ENCODE measurements around the gene KIAA1210.

KIAA1210 gene

GRCh38 chrX:119134466-119134865, 6.9 kb upstream of the KIAA1210 start:
- H3K27me3 ChIP-seq (ENCODE audit: control insufficient read depth, insufficient read depth, low read length) = peaks cover 5% of the 10 kb centered on the region; the same call in 1 of the 2 replicates
- H3K4me1 ChIP-seq (ENCODE audit: control insufficient read depth, insufficient read depth, low read length) = no peaks in the 10 kb centered on the region
- no peaks in the 10 kb centered on the region for H3K9me3 ChIP-seq (ENCODE audit: control insufficient read depth, insufficient read depth, low read depth, low read length)
- H3K9ac ChIP-seq (ENCODE audit: low read length) = no peak overlapping the region
- H3K4me3 ChIP-seq (ENCODE audit: low read depth, low read length) = no peak overlapping the region
- no peaks in the 10 kb centered on the region for H3K36me3 ChIP-seq (ENCODE audit: control insufficient read depth, insufficient read depth, low read length)
- no peak overlapping the region for H3K27ac ChIP-seq (ENCODE audit: low read depth, low read length)

GRCh38 chrX:119132961-119133360, 5.3 kb upstream of the KIAA1210 start:
- H3K27me3 ChIP-seq (ENCODE audit: control insufficient read depth, insufficient read depth, low read length) = peaks cover 5% of the 10 kb centered on the region; the same call in 1 of the 2 replicates
- no peak overlapping the region for H3K4me3 ChIP-seq (ENCODE audit: low read depth, low read length)
- H3K27ac ChIP-seq (ENCODE audit: low read depth, low read length) = no peak overlapping the region
- H3K4me1 ChIP-seq (ENCODE audit: control insufficient read depth, insufficient read depth, low read length) = no peaks in the 10 kb centered on the region
- H3K36me3 ChIP-seq (ENCODE audit: control insufficient read depth, insufficient read depth, low read length) = no peaks in the 10 kb centered on the region
- no peak overlapping the region for H3K9ac ChIP-seq (ENCODE audit: low read length)
- H3K9me3 ChIP-seq (ENCODE audit: control insufficient read depth, insufficient read depth, low read depth, low read length) = no peaks in the 10 kb centered on the region

- Histone ChIP-seq H3K36me3 (ENCODE audit: control insufficient read depth, insufficient read depth, low read length) (no peaks in the 10 kb centered on the region), H3K27me3 (ENCODE audit: control insufficient read depth, insufficient read depth, low read length) (peaks cover 5% of the 10 kb centered on the region; the same call in 1 of the 2 replicates), H3K4me3 (ENCODE audit: low read depth, low read length) (no peak overlapping the region), H3K9me3 (ENCODE audit: control insufficient read depth, insufficient read depth, low read depth, low read length) (no peaks in the 10 kb centered on the region), H3K4me1 (ENCODE audit: control insufficient read depth, insufficient read depth, low read length) (no peaks in the 10 kb centered on the region), H3K9ac (ENCODE audit: low read length) (no peak overlapping the region), H3K27ac (ENCODE audit: low read depth, low read length) (no peak overlapping the region)
Observed at GRCh38 chrX:119132316-119132715, 4.7 kb upstream of the KIAA1210 start.

GRCh38 chrX:119130911-119131310, 3.3 kb upstream of the KIAA1210 start:
- no peaks in the 10 kb centered on the region for H3K4me1 ChIP-seq (ENCODE audit: control insufficient read depth, insufficient read depth, low read length)
- H3K9ac ChIP-seq (ENCODE audit: low read length) = no peak overlapping the region
- no peak overlapping the region for H3K4me3 ChIP-seq (ENCODE audit: low read depth, low read length)
- H3K9me3 ChIP-seq (ENCODE audit: control insufficient read depth, insufficient read depth, low read depth, low read length) = no peaks in the 10 kb centered on the region
- H3K27ac ChIP-seq (ENCODE audit: low read depth, low read length) = no peak overlapping the region
- no peaks in the 10 kb centered on the region for H3K36me3 ChIP-seq (ENCODE audit: control insufficient read depth, insufficient read depth, low read length)
- H3K27me3 ChIP-seq (ENCODE audit: control insufficient read depth, insufficient read depth, low read length) = peaks cover 5% of the 10 kb centered on the region; the same call in 1 of the 2 replicates

GRCh38 chrX:119121341-119121740, 6.3 kb downstream of the KIAA1210 start:
- no peak overlapping the region for H3K27ac ChIP-seq (ENCODE audit: low read depth, low read length)
- H3K4me3 ChIP-seq (ENCODE audit: low read depth, low read length) = no peak overlapping the region
- H3K9me3 ChIP-seq (ENCODE audit: control insufficient read depth, insufficient read depth, low read depth, low read length) = no peaks in the 10 kb centered on the region

GRCh38 chrX:119118780-119119395, 8.7 kb downstream of the KIAA1210 start:
- Histone ChIP-seq H3K4me3 (ENCODE audit: low read depth, low read length) (no peak overlapping the region), H3K27me3 (ENCODE audit: control insufficient read depth, insufficient read depth, low read length) (no peaks in the 10 kb centered on the region; the same call in 1 of the 2 replicates), H3K4me1 (ENCODE audit: control insufficient read depth, insufficient read depth, low read length) (peaks cover 3% of the 10 kb centered on the region; the same call in 1 of the 2 replicates), H3K36me3 (ENCODE audit: control insufficient read depth, insufficient read depth, low read length) (no peaks in the 10 kb centered on the region), H3K27ac (ENCODE audit: low read depth, low read length) (no peak overlapping the region), H3K9ac (ENCODE audit: low read length) (no peak overlapping the region), H3K9me3 (ENCODE audit: control insufficient read depth, insufficient read depth, low read depth, low read length) (no peaks in the 10 kb centered on the region)

More at GRCh38 chrX:119121341-119121740, 6.3 kb downstream of the KIAA1210 start:
- Histone ChIP-seq H3K4me1 (ENCODE audit: control insufficient read depth, insufficient read depth, low read length) (no peaks in the 10 kb centered on the region), H3K36me3 (ENCODE audit: control insufficient read depth, insufficient read depth, low read length) (no peaks in the 10 kb centered on the region), H3K27me3 (ENCODE audit: control insufficient read depth, insufficient read depth, low read length) (no peaks in the 10 kb centered on the region; the same call in 1 of the 2 replicates), H3K9ac (ENCODE audit: low read length) (no peak overlapping the region)

GRCh38 chrX:119107206-119107605, 20.4 kb downstream of the KIAA1210 start:
- Histone ChIP-seq H3K27me3 (ENCODE audit: control insufficient read depth, insufficient read depth, low read length) (no peaks in the 10 kb centered on the region; the same call in 1 of the 2 replicates), H3K9ac (ENCODE audit: low read length) (no peak overlapping the region), H3K36me3 (ENCODE audit: control insufficient read depth, insufficient read depth, low read length) (no peaks in the 10 kb centered on the region), H3K4me3 (ENCODE audit: low read depth, low read length) (no peak overlapping the region), H3K27ac (ENCODE audit: low read depth, low read length) (no peak overlapping the region), H3K9me3 (ENCODE audit: control insufficient read depth, insufficient read depth, low read depth, low read length) (no peaks in the 10 kb centered on the region), H3K4me1 (ENCODE audit: control insufficient read depth, insufficient read depth, low read length) (no peaks in the 10 kb centered on the region)

- no peak overlapping the region for H3K27ac ChIP-seq (ENCODE audit: low read depth, low read length)
- H3K9me3 ChIP-seq (ENCODE audit: control insufficient read depth, insufficient read depth, low read depth, low read length) = no peaks in the 10 kb centered on the region
- H3K9ac ChIP-seq (ENCODE audit: low read length) = no peak overlapping the region
- H3K4me1 ChIP-seq (ENCODE audit: control insufficient read depth, insufficient read depth, low read length) = no peaks in the 10 kb centered on the region
- no peaks in the 10 kb centered on the region for H3K36me3 ChIP-seq (ENCODE audit: control insufficient read depth, insufficient read depth, low read length)
- no peaks in the 10 kb centered on the region; the same call in 1 of the 2 replicates for H3K27me3 ChIP-seq (ENCODE audit: control insufficient read depth, insufficient read depth, low read length)
- no peak overlapping the region for H3K4me3 ChIP-seq (ENCODE audit: low read depth, low read length)
Observed at GRCh38 chrX:119105826-119106225, 21.8 kb downstream of the KIAA1210 start.

GRCh38 chrX:119101168-119101567, 26.4 kb downstream of the KIAA1210 start:
- H3K27ac ChIP-seq (ENCODE audit: low read depth, low read length) = no peak overlapping the region
- no peak overlapping the region for H3K4me3 ChIP-seq (ENCODE audit: low read depth, low read length)
- no peaks in the 10 kb centered on the region for H3K4me1 ChIP-seq (ENCODE audit: control insufficient read depth, insufficient read depth, low read length)
- no peaks in the 10 kb centered on the region for H3K36me3 ChIP-seq (ENCODE audit: control insufficient read depth, insufficient read depth, low read length)
- no peak overlapping the region for H3K9ac ChIP-seq (ENCODE audit: low read length)
- H3K9me3 ChIP-seq (ENCODE audit: control insufficient read depth, insufficient read depth, low read depth, low read length) = no peaks in the 10 kb centered on the region
- peaks cover 4% of the 10 kb centered on the region for H3K27me3 ChIP-seq (ENCODE audit: control insufficient read depth, insufficient read depth, low read length)

GRCh38 chrX:119095936-119096335, 31.7 kb downstream of the KIAA1210 start:
- H3K4me3 ChIP-seq (ENCODE audit: low read depth, low read length) = no peak overlapping the region

GRCh38 chrX:119094819-119095218, 32.8 kb downstream of the KIAA1210 start:
- no peaks in the 10 kb centered on the region for H3K4me1 ChIP-seq (ENCODE audit: control insufficient read depth, insufficient read depth, low read length)
- no peaks in the 10 kb centered on the region for H3K36me3 ChIP-seq (ENCODE audit: control insufficient read depth, insufficient read depth, low read length)
- no peak overlapping the region for H3K4me3 ChIP-seq (ENCODE audit: low read depth, low read length)
- no peak overlapping the region for H3K9ac ChIP-seq (ENCODE audit: low read length)
- peaks cover 11% of the 10 kb centered on the region for H3K27me3 ChIP-seq (ENCODE audit: control insufficient read depth, insufficient read depth, low read length)
- H3K27ac ChIP-seq (ENCODE audit: low read depth, low read length) = no peak overlapping the region
- no peaks in the 10 kb centered on the region for H3K9me3 ChIP-seq (ENCODE audit: control insufficient read depth, insufficient read depth, low read depth, low read length)

More at GRCh38 chrX:119095936-119096335, 31.7 kb downstream of the KIAA1210 start:
- no peaks in the 10 kb centered on the region for H3K9me3 ChIP-seq (ENCODE audit: control insufficient read depth, insufficient read depth, low read depth, low read length)
- no peak overlapping the region for H3K9ac ChIP-seq (ENCODE audit: low read length)
- no peak overlapping the region for H3K27ac ChIP-seq (ENCODE audit: low read depth, low read length)
- no peaks in the 10 kb centered on the region for H3K4me1 ChIP-seq (ENCODE audit: control insufficient read depth, insufficient read depth, low read length)
- no peaks in the 10 kb centered on the region for H3K36me3 ChIP-seq (ENCODE audit: control insufficient read depth, insufficient read depth, low read length)
- H3K27me3 ChIP-seq (ENCODE audit: control insufficient read depth, insufficient read depth, low read length) = peaks cover 11% of the 10 kb centered on the region

All from HUES6 (cell line).